Measurements from ENCODE around the gene ADSS1. TPM values are rescaled to one million over a fixed set of nuclear protein-coding genes. Genes with fewer than 3 reads are reported as not detected.

Gene ADSS1
- total RNA-seq, 3 donors from 2014 or later: 6.9 to 13.0 (median 7.3) TPM

DNA sequence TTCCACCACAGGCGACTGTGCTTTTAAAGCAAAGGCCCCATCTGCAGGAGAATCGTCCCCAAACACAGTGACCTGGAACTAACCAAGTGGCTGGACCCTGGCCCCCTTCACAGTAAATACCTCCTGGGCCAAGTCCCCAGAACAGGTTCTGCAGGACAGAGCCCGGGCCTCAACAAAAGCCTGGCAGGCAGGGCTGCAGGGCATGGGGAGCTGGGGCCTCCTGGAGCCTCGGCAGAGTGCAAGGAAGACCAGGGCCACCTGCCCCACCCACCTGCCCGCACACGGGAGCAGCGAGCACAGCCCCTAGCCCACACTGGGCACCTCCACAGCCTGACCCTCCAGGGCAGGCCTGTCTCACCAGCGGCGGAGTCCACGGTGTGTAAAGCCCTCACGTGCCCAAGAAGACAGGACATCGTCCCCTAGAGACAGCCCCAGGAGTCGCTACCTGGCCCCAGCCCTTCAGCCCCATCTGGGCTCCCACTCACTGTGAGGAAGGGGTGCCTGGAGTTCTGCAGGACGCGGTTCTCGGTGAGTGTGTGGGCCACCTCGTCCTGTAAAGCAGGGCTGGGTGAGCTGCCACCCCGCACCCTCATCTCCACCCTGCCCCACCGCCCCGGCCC lies 50.5 kb downstream of the ADSS1 start:
- H3K9me3 ChIP-seq: no peaks in the 10 kb centered on the region
- H3K36me3 ChIP-seq: no peaks in the 10 kb centered on the region
- no peaks in the 10 kb centered on the region for H3K4me1 ChIP-seq
- no peak overlapping the region for H3K4me3 ChIP-seq
- intact Hi-C loops (cut with DNase I; ENCODE audit: low total_unique reads): no loop called here
- TF ChIP-seq POLR2A (IDR thresholded peaks at IDR 0.05): no peak
- TF ChIP-seq, protein P1, sequence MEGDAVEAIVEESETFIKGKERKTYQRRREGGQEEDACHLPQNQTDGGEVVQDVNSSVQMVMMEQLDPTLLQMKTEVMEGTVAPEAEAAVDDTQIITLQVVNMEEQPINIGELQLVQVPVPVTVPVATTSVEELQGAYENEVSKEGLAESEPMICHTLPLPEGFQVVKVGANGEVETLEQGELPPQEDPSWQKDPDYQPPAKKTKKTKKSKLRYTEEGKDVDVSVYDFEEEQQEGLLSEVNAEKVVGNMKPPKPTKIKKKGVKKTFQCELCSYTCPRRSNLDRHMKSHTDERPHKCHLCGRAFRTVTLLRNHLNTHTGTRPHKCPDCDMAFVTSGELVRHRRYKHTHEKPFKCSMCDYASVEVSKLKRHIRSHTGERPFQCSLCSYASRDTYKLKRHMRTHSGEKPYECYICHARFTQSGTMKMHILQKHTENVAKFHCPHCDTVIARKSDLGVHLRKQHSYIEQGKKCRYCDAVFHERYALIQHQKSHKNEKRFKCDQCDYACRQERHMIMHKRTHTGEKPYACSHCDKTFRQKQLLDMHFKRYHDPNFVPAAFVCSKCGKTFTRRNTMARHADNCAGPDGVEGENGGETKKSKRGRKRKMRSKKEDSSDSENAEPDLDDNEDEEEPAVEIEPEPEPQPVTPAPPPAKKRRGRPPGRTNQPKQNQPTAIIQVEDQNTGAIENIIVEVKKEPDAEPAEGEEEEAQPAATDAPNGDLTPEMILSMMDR (IDR thresholded peaks at IDR 0.05): no peak
- no peak for TF ChIP-seq POLR2AphosphoS5 (IDR thresholded peaks at IDR 0.05)
- peak overlapping the region in 1 of 2 donors; percentile 50 for H3K27ac ChIP-seq
- H3K27me3 ChIP-seq: no peaks in the 10 kb centered on the region
- no peak for DNase-seq (ENCODE audit: low spot score in 2 of 2)

DNA sequence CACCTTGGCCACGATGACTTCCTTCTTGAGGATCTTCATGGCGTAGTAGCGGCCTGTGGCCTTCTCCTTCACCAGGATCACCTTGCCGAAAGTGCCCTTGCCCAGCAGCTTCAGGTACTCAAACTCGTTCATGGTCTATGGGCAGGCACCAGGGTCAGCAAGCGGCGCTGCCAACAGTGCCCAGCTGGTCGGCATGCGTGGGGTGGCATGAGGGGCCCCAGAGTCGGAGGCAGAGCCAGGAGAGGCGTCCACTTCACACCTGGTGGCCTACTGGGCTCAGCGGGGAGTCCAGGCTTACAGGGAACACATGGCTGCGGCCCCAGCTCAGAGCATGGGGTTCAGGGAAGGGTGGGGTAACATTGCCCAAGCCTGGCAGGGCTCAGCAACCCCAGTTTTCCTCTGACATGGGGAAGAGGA lies 51.1 kb downstream of the ADSS1 start:
- Histone ChIP-seq H3K4me3 (no peak overlapping the region), H3K9me3 (no peaks in the 10 kb centered on the region), H3K36me3 (no peaks in the 10 kb centered on the region), H3K4me1 (no peaks in the 10 kb centered on the region), H3K27ac (peak overlapping the region in 1 of 2 donors; percentile 50), H3K27me3 (no peaks in the 10 kb centered on the region)
- no peak for DNase-seq (ENCODE audit: low spot score in 2 of 2)
- TF ChIP-seq, protein P1 (IDR thresholded peaks at IDR 0.05): no peak
- no peak for TF ChIP-seq POLR2AphosphoS5 (IDR thresholded peaks at IDR 0.05)
- TF ChIP-seq POLR2A (IDR thresholded peaks at IDR 0.05): no peak
- intact Hi-C loops (cut with DNase I; ENCODE audit: low total_unique reads): no loop called here

DNA sequence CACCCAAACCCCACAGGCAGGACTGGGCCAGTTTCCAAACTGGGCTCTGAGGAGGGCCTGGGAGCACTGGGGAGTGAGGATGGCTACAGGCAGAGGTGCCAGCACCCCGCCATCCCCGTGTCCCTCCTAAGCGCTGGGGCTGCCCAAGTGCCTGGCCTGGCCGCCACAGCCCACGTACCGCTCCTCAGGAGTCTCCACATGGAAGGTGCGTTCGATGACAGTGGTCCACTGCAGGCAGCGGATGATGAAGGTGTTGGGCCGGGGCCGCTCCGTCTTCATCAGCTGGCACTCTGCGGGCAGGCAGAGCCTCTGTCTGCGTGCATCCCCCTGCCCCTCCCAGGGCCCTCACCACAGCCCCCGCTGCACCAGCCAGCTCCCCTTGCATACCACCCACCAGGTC lies 52.5 kb downstream of the ADSS1 start:
- H3K27ac ChIP-seq: no peak overlapping the region
- TF ChIP-seq, protein P1 (IDR thresholded peaks at IDR 0.05): no peak
- TF ChIP-seq POLR2AphosphoS5 (IDR thresholded peaks at IDR 0.05) (no peak), POLR2A (IDR thresholded peaks at IDR 0.05) (no peak)
- H3K4me3 ChIP-seq: no peak overlapping the region
- intact Hi-C loops (cut with DNase I; ENCODE audit: low total_unique reads): no loop called here
- no peaks in the 10 kb centered on the region for H3K4me1 ChIP-seq
- H3K36me3 ChIP-seq: no peaks in the 10 kb centered on the region
- no peaks in the 10 kb centered on the region for H3K9me3 ChIP-seq
- no peak for DNase-seq (ENCODE audit: low spot score in 2 of 2)
- no peaks in the 10 kb centered on the region for H3K27me3 ChIP-seq

DNA sequence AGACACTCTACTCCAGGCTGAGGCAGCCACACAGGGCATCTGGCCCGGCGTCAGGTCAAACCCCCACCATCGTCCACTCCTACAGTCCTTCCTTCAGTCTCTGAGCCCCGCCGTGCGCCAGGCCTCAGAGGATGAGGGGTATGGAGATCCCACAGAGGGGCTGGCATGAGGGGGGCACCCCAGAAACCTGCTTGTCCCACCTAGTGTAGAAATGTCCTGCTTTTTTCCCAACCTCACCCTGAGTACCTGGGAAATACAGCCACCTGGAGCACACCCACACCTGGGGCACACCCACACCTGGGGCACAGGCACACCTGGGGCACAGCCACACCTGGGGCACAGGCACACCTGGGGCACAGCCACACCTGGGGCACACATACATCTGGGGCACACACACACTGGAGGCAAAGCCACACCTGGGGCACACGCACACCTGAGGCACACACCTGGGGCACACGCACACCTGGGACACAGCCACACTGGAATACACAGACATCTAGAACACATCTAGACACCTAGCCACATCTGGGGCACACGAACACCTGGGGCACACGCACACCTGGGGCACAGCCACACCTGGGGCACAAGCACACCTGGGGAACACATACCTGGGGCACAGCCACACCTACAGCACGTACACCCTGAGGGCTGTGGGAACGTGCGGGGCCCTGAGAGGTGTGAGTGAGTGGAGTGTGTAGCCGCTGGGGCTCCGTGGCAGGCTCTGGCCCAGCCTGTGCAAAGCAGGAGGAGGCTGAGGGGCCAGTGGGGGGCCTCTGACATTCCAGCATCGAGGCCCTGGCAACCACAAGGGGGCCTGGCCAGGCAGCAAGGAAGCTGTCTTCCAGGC lies 53.2 kb downstream of the ADSS1 start:
- intact Hi-C loops (cut with DNase I; ENCODE audit: low total_unique reads): no loop called here
- Histone ChIP-seq H3K36me3 (no peaks in the 10 kb centered on the region), H3K27ac (peak overlapping the region in 1 of 2 donors; percentile 19), H3K27me3 (no peaks in the 10 kb centered on the region), H3K4me1 (no peaks in the 10 kb centered on the region), H3K9me3 (no peaks in the 10 kb centered on the region), H3K4me3 (no peak overlapping the region)
- TF ChIP-seq POLR2A (IDR thresholded peaks at IDR 0.05): no peak
- TF ChIP-seq POLR2AphosphoS5 (IDR thresholded peaks at IDR 0.05): no peak
- TF ChIP-seq, protein P1 (IDR thresholded peaks at IDR 0.05): no peak
- DNase-seq (ENCODE audit: low spot score in 2 of 2): no peak

DNA sequence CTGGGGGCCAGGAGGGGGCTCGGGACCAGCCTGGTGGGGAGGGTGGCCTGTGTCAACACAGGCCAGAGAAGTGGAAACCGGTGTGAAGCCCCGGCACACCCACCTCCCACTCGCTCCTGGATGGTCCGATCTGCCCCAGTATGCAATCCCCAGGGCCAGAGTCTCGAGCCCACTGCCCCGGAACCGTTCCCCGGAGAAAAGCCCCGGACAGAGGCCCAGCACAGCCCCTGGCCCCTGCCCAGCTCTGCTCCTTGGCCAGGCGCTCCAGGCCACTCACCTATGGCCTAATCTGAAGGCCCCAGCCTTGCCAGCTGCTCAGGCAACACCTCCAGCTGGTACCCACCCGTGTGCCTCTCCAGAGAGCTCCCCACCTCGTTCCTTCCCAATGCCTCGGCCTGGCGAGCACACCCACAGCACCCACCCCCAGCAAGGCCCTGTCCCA lies 53.8 kb downstream of the ADSS1 start:
- intact Hi-C loops (cut with DNase I; ENCODE audit: low total_unique reads): no loop called here
- H3K36me3 ChIP-seq: no peaks in the 10 kb centered on the region

More for the DNA sequence above, 53.8 kb downstream of the ADSS1 start:
- H3K27me3 ChIP-seq: no peaks in the 10 kb centered on the region
- no peaks in the 10 kb centered on the region for H3K4me1 ChIP-seq
- no peak for DNase-seq (ENCODE audit: low spot score in 2 of 2)
- TF ChIP-seq POLR2A (IDR thresholded peaks at IDR 0.05) (no peak), POLR2AphosphoS5 (IDR thresholded peaks at IDR 0.05) (no peak)
- TF ChIP-seq, protein P1 (IDR thresholded peaks at IDR 0.05): no peak
- H3K27ac ChIP-seq: peak overlapping the region in 1 of 2 donors; percentile 19
- H3K9me3 ChIP-seq: no peaks in the 10 kb centered on the region
- H3K4me3 ChIP-seq: no peak overlapping the region
